Keratinocyte (primary cell): Measurements from ENCODE around the gene TWNK. TPM values are rescaled to one million over a fixed set of nuclear protein-coding genes. Genes with fewer than 3 reads are reported as not detected.
A peak's percentile ranks its signal among the peaks of the same experiment; 100 is the strongest.

ENCODE experiments used
- DNase-seq: peaks from one replicate; pipeline ENCODE4 v3.0.0-alpha.2; 2011; ENCODE audit warnings: low read depth, missing footprints, low spot score
- FAIRE-seq: peaks from 2 replicates; lab custom pipeline; 2011; peaks lifted over from hg19 to GRCh38; lab: Jason Lieb, UNC
- H2AFZ ChIP-seq: 2 replicates; pipeline ENCODE4 v1.6.0; 2012; ENCODE audit warnings: low read length, control low read depth, inconsistent platforms; ENCODE audit not compliant: control insufficient read depth
- H3K27ac ChIP-seq: 2 replicates; pipeline ENCODE4 v1.5.1; 2011; ENCODE audit warnings: low read length; ENCODE audit not compliant: control insufficient read depth, insufficient read depth
- H3K27me3 ChIP-seq: 3 replicates; pipeline ENCODE4 v1.6.0; 2011; ENCODE audit warnings: low read length; ENCODE audit not compliant: control insufficient read depth, insufficient read depth; ENCODE audit errors: extremely low read depth
- H3K36me3 ChIP-seq, 2 experiments: 2 replicates in 1 of 2; 3 replicates in 1 of 2; pipeline ENCODE4 v1.5.1; 2011; ENCODE audit warnings: low read length in 2 of 2, mild to moderate bottlenecking in 1 of 2; ENCODE audit not compliant: control insufficient read depth in 2 of 2, insufficient read depth in 2 of 2; ENCODE audit errors: extremely low read depth in 1 of 2
- H3K4me1 ChIP-seq: 3 replicates; pipeline ENCODE4 v1.5.1; 2011; ENCODE audit warnings: low read length; ENCODE audit not compliant: control insufficient read depth, insufficient read depth; ENCODE audit errors: extremely low read depth
- H3K4me2 ChIP-seq: 3 replicates; pipeline ENCODE4 v1.6.0; 2011; ENCODE audit warnings: low read depth, low read length; ENCODE audit not compliant: control insufficient read depth, insufficient read depth; ENCODE audit errors: extremely low read depth
- H3K4me3 ChIP-seq, 3 experiments: fragments of 200-600 bp in 1 of 3; sonication (generic) in 1 of 3; 2 replicates in 2 of 3; 3 replicates in 1 of 3; pipeline ENCODE4 v1.5.1; 2011 to 2016; ENCODE audit warnings: low read length in 3 of 3, mild to moderate bottlenecking in 3 of 3, control low read depth in 2 of 3, inconsistent platforms in 1 of 3, low read depth in 1 of 3, mixed read lengths in 1 of 3, mixed run types in 1 of 3, moderate library complexity in 1 of 3; ENCODE audit not compliant: control insufficient read depth in 2 of 3, insufficient read depth in 2 of 3; ENCODE audit errors: extremely low read depth in 1 of 3
- H3K79me2 ChIP-seq: 2 replicates; pipeline ENCODE4 v1.6.0; 2012; ENCODE audit warnings: low read length; ENCODE audit not compliant: control insufficient read depth, insufficient read depth
- H3K9ac ChIP-seq: 3 replicates; pipeline ENCODE4 v1.6.0; 2011; ENCODE audit warnings: low read length; ENCODE audit not compliant: control insufficient read depth, insufficient read depth; ENCODE audit errors: extremely low read depth
- H3K9me1 ChIP-seq: 3 replicates; pipeline ENCODE4 v1.6.0; 2011; ENCODE audit warnings: low read length; ENCODE audit not compliant: control insufficient read depth, insufficient read depth; ENCODE audit errors: extremely low read depth
- H3K9me3 ChIP-seq: 2 replicates; pipeline ENCODE4 v1.5.1; 2012; ENCODE audit warnings: low read depth, low read length; ENCODE audit not compliant: control insufficient read depth
- H4K20me1 ChIP-seq: 3 replicates; pipeline ENCODE4 v1.6.0; 2011; ENCODE audit warnings: low read length; ENCODE audit not compliant: control insufficient read depth, insufficient read depth; ENCODE audit errors: extremely low read depth
- EZH2 ChIP-seq: IDR thresholded peaks from one replicate; pipeline ENCODE4 v1.6.1; 2012; ENCODE audit warnings: inconsistent platforms, mild to moderate bottlenecking, low read length, moderate library complexity
- dilution Hi-C: fragments of 300-500 bp; cut with MboI; formaldehyde crosslinking; loops from one replicate; pipeline ENCODE4 v1.7.0; 2020; ENCODE audit warnings: low sequenced_read_pairs; ENCODE audit not compliant: extremely low pct_ligation_motif_present
- polyA plus RNA-seq, 5 experiments: library from polyadenylated mRNA; depleted of rRNA in 3 of 5; stranded (reverse) in 3 of 5; stranded (forward) in 1 of 5; unstranded in 1 of 5; fragments of >200 nt; gene quantifications; 1 replicate in 1 of 5; 2 replicates in 3 of 5; 3 replicates in 1 of 5; pipeline versions ENCODE4 v1.2.1 to v1.2.3, GENCODE V29; 2011 to 2012; ENCODE audit warnings: missing spikeins in 2 of 5, low read depth in 1 of 5, low replicate concordance in 1 of 5
- TF ChIP-seq, protein P1 (sequence below), 3 experiments: IDR thresholded peaks in 1 of 3; conservative IDR thresholded peaks in 1 of 3; optimal IDR thresholded peaks in 1 of 3; 2 replicates in 2 of 3; 3 replicates in 1 of 3; pipeline versions ENCODE3 to v1.5.1; 2011; ENCODE audit warnings: low read length in 3 of 3, mild to moderate bottlenecking in 3 of 3, moderate library complexity in 2 of 3, control low read depth in 1 of 3, inconsistent platforms in 1 of 3; ENCODE audit not compliant: insufficient read depth in 2 of 3; ENCODE audit errors: extremely low read depth in 1 of 3

TWNK gene
- polyA plus RNA-seq, 1 donor (not counting 4 experiments of a cell fraction or from before 2014, with no cell fraction given): 12.9 TPM

DNA sequence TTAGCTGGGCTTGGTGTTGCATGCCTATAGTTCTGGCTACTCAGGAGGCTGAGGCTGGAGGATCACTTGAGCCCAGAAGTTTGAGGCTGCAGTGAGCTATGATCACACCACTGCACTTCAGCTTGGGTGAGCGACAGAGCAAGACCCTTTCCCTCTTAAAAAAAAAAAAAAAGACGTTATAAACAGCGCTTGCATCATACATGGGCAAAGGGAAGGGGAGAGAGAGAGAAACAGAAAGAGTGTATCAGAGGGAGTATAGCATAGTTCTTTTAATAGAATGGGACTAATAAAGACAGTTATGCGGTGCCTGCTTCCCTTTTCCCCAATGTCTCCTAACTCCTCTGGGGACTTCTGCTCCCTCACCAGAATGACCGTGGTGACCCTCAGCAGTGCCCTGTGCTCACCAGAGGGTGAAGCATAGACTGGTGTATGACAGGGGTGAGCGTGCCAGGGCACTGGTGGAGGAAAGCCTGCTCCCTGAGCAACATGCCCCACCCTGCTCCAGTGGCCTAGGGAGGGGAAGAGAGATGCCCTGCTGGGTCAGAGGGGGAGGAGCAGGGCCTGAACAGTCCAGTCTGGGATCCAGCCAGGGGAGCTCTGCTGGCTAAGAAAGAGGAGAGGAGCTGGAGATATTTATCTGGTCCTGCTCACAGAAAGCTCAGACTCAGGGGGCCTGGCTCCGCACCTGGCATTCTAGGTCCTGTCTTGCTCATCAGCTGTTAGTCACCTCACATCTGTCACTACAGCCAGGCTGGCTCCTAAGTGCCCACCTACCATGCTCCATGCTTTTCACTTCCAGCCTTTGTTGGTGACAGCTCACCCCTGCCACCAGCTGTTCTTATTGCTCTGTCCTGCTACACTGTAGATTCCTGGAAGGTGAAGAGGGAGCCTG lies 41.3 kb downstream of the TWNK start:
- Histone ChIP-seq H3K4me1 (peaks cover 27% of the 10 kb centered on the region), H2AFZ (no peak overlapping the region), H3K9ac (no peak overlapping the region), H3K36me3 (no peaks in the 10 kb centered on the region), H3K79me2 (peaks cover 4% of the 10 kb centered on the region), H3K4me2 (no peak overlapping the region), H3K4me3 (no peak overlapping the region), H3K9me3 (no peaks in the 10 kb centered on the region), H3K27ac (no peak overlapping the region), H3K9me1 (no peaks in the 10 kb centered on the region), H4K20me1 (no peaks in the 10 kb centered on the region), H3K27me3 (peaks cover 9% of the 10 kb centered on the region)
- DNase-seq (no peak), FAIRE-seq (no peak)
- dilution Hi-C loops: no loop called here
- TF ChIP-seq EZH2: no peak
- TF ChIP-seq, protein P1, sequence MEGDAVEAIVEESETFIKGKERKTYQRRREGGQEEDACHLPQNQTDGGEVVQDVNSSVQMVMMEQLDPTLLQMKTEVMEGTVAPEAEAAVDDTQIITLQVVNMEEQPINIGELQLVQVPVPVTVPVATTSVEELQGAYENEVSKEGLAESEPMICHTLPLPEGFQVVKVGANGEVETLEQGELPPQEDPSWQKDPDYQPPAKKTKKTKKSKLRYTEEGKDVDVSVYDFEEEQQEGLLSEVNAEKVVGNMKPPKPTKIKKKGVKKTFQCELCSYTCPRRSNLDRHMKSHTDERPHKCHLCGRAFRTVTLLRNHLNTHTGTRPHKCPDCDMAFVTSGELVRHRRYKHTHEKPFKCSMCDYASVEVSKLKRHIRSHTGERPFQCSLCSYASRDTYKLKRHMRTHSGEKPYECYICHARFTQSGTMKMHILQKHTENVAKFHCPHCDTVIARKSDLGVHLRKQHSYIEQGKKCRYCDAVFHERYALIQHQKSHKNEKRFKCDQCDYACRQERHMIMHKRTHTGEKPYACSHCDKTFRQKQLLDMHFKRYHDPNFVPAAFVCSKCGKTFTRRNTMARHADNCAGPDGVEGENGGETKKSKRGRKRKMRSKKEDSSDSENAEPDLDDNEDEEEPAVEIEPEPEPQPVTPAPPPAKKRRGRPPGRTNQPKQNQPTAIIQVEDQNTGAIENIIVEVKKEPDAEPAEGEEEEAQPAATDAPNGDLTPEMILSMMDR (optimal IDR thresholded peaks at IDR 0.05 in 1 of 3, IDR thresholded peaks at IDR 0.05 in 1 of 3, conservative IDR thresholded peaks at IDR 0.05 in 1 of 3; ENCODE audit: extremely low read depth in 1 of 3, insufficient read depth in 2 of 3, low read length in 3 of 3): no peak

DNA sequence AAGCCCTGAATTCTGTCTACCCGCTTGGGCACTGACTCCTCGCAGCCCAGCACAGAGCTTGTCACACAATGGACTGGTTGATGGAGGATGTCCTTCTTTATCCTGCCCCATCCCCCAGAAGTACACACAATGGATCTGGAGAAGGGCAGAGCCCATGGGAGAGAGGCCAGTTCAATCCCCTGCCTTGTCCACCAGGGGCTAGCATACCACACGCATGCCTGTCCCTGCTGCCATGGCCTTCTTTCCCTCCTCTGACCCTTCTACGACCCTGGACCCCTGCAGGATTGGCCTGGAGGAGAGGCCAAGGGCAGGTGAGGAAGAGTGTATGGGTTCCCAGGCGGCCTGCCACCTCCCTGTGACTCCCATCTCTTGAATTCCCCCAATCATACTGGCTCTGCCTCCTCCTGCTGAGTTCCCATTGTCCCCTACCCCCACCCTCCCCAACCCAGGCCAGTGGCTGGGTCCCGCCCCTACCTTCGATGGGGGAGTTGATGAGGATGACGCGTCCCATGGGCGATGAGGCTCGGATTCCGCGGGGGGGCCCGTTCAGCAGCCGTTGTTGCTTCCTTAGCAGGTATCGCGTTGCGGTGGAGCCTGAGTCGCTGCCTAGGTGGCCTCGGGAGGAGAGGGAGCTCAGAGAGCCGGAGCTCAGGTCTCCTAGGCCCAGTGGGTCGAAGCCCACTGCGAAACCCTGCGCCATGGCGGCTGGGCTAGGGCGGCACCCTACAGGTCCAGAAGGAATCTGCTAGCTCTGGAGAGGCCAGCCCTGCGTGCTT lies 42.4 kb downstream of the TWNK start:
- Histone ChIP-seq H2AFZ (no peak overlapping the region), H3K79me2 (peaks cover 5% of the 10 kb centered on the region), H3K9me3 (no peaks in the 10 kb centered on the region), H3K4me3 (no peak overlapping the region), H3K9ac (no peak overlapping the region), H4K20me1 (no peaks in the 10 kb centered on the region), H3K27ac (no peak overlapping the region), H3K27me3 (peaks cover 9% of the 10 kb centered on the region), H3K4me1 (peaks cover 27% of the 10 kb centered on the region), H3K4me2 (no peak overlapping the region), H3K36me3 (peaks cover 2 to 3% of the 10 kb centered on the region in 2 experiments), H3K9me1 (no peaks in the 10 kb centered on the region)
- dilution Hi-C loops: no loop called here
- FAIRE-seq (no peak), DNase-seq (no peak)
- no peak for TF ChIP-seq EZH2
- TF ChIP-seq, protein P1 (optimal IDR thresholded peaks at IDR 0.05 in 1 of 3, IDR thresholded peaks at IDR 0.05 in 1 of 3, conservative IDR thresholded peaks at IDR 0.05 in 1 of 3; ENCODE audit: extremely low read depth in 1 of 3, insufficient read depth in 2 of 3, low read length in 3 of 3): peak in 1 of 3 experiments; percentile 13
